H9 (cell line): ENCODE results near the gene KRT36. TPM values are rescaled to one million over a fixed set of nuclear protein-coding genes. Genes with fewer than 3 reads are reported as not detected.

Source experiments
- DNase-seq: peaks from one replicate; pipeline ENCODE4 v3.0.0-alpha.2; 2017
- H2AFZ ChIP-seq: one replicate; pipeline ENCODE4 v1.6.1; 2013; ENCODE audit warnings: mild to moderate bottlenecking, low read length, control low read depth, moderate library complexity
- H2AK5ac ChIP-seq: 2 replicates; pipeline ENCODE4 v1.6.1; 2013; ENCODE audit warnings: low read length, control low read depth, mixed read lengths; ENCODE audit not compliant: insufficient read length
- H2BK120ac ChIP-seq: one replicate; pipeline ENCODE4 v1.6.1; 2013; ENCODE audit warnings: low read depth, mild to moderate bottlenecking, low read length, control low read depth, inconsistent platforms; ENCODE audit not compliant: poor library complexity, severe bottlenecking
- H2BK12ac ChIP-seq: 2 replicates; pipeline ENCODE4 v1.6.1; 2013; ENCODE audit warnings: low read length, control low read depth, mixed read lengths, low read depth; ENCODE audit not compliant: insufficient read length
- H2BK15ac ChIP-seq: 2 replicates; pipeline ENCODE4 v1.6.1; 2013; ENCODE audit warnings: low read depth, low read length, control low read depth
- H2BK20ac ChIP-seq: one replicate; pipeline ENCODE4 v1.6.1; 2013; ENCODE audit warnings: low read depth, mild to moderate bottlenecking, low read length, control low read depth, inconsistent platforms; ENCODE audit not compliant: poor library complexity, severe bottlenecking
- H2BK5ac ChIP-seq: 2 replicates; pipeline ENCODE4 v1.6.1; 2013; ENCODE audit warnings: low read length, control low read depth, mixed read lengths; ENCODE audit not compliant: insufficient read length
- H3K14ac ChIP-seq: 2 replicates; pipeline ENCODE4 v1.6.1; 2013; ENCODE audit warnings: low read length, control low read depth; ENCODE audit not compliant: insufficient read depth
- H3K18ac ChIP-seq: 2 replicates; pipeline ENCODE4 v1.6.1; 2013; ENCODE audit warnings: low read depth, mild to moderate bottlenecking, mixed read lengths, low read length, control low read depth; ENCODE audit not compliant: insufficient read length
- H3K23ac ChIP-seq: 2 replicates; pipeline ENCODE4 v1.6.1; 2013; ENCODE audit warnings: low read length, control low read depth, mixed read lengths, low read depth; ENCODE audit not compliant: insufficient read length
- H3K23me2 ChIP-seq: 2 replicates; pipeline ENCODE4 v1.6.1; 2013; ENCODE audit warnings: low read depth, mild to moderate bottlenecking, mixed read lengths, low read length, control low read depth; ENCODE audit not compliant: insufficient read length, poor library complexity, severe bottlenecking
- H3K27ac ChIP-seq: 2 replicates; pipeline ENCODE4 v1.5.1; 2013; ENCODE audit warnings: low read length, control low read depth, mixed read lengths, low read depth; ENCODE audit not compliant: insufficient read length
- H3K27me3 ChIP-seq: 2 replicates; pipeline ENCODE4 v1.6.1; 2013; ENCODE audit warnings: low read length, control low read depth, inconsistent platforms; ENCODE audit not compliant: insufficient read depth
- H3K4ac ChIP-seq: 2 replicates; pipeline ENCODE4 v1.6.1; 2013; ENCODE audit warnings: low read depth, mild to moderate bottlenecking, control low read depth, inconsistent platforms, low read length, moderate library complexity
- H3K4me1 ChIP-seq: 2 replicates; pipeline ENCODE4 v1.6.1; 2013; ENCODE audit warnings: low read length, control low read depth, inconsistent platforms; ENCODE audit not compliant: insufficient read depth
- H3K4me2 ChIP-seq: 2 replicates; pipeline ENCODE4 v1.6.1; 2013; ENCODE audit warnings: low read length, control low read depth, mixed read lengths; ENCODE audit not compliant: insufficient read length, insufficient read depth
- H3K56ac ChIP-seq: 2 replicates; pipeline ENCODE4 v1.6.1; 2013; ENCODE audit warnings: low read depth, mild to moderate bottlenecking, mixed read lengths, low read length, control low read depth; ENCODE audit not compliant: insufficient read length
- H3K79me1 ChIP-seq: 2 replicates; pipeline ENCODE4 v1.6.1; 2013; ENCODE audit warnings: low read depth, mild to moderate bottlenecking, moderate library complexity, low read length, control low read depth, inconsistent platforms; ENCODE audit not compliant: insufficient read depth, poor library complexity, severe bottlenecking
- H3K79me2 ChIP-seq: 2 replicates; pipeline ENCODE4 v1.6.1; 2013; ENCODE audit warnings: low read length, control low read depth, inconsistent platforms; ENCODE audit not compliant: insufficient read depth
- H3K9ac ChIP-seq: 2 replicates; pipeline ENCODE4 v1.6.1; 2013; ENCODE audit warnings: low read length, control low read depth, mixed read lengths; ENCODE audit not compliant: insufficient read length; ENCODE audit errors: extremely low read depth
- H3K9me3 ChIP-seq: one replicate; pipeline ENCODE4 v1.6.1; 2013; ENCODE audit warnings: low read depth, low read length, inconsistent platforms; ENCODE audit not compliant: control insufficient read depth
- H3T11ph ChIP-seq: one replicate; pipeline ENCODE4 v1.6.1; 2013; ENCODE audit warnings: mild to moderate bottlenecking, low read length, control low read depth, inconsistent platforms
- H4K20me1 ChIP-seq: one replicate; pipeline ENCODE4 v1.6.1; 2013; ENCODE audit not compliant: control insufficient read depth, insufficient read length, insufficient read depth
- H4K5ac ChIP-seq: 2 replicates; pipeline ENCODE4 v1.6.1; 2013; ENCODE audit warnings: low read depth, mild to moderate bottlenecking, mixed read lengths, low read length, control low read depth; ENCODE audit not compliant: insufficient read length
- H4K8ac ChIP-seq: replicated peaks from 2 replicates; pipeline ENCODE4 v1.6.1; 2013; ENCODE audit warnings: low read length, control low read depth, mixed read lengths, low read depth; ENCODE audit not compliant: insufficient read length
- H4K91ac ChIP-seq: 2 replicates; pipeline ENCODE4 v1.6.1; 2013; ENCODE audit warnings: low read depth, mild to moderate bottlenecking, moderate library complexity, mixed read lengths, low read length, control low read depth; ENCODE audit not compliant: insufficient read length
- H3K27ac Mint-ChIP-seq, 3 experiments: 2 replicates in 2 of 3; 3 replicates in 1 of 3; pipeline ENCODE4 v1.8.0; 2020 to 2021; ENCODE audit warnings: mixed read lengths in 3 of 3, mild to moderate bottlenecking in 1 of 3, moderate library complexity in 1 of 3
- H3K27me3 Mint-ChIP-seq: 2 replicates; pipeline ENCODE4 v1.8.0; 2021; ENCODE audit warnings: low read depth, mild to moderate bottlenecking, moderate library complexity, mixed read lengths
- H3K36me3 Mint-ChIP-seq, 3 experiments: 2 replicates in 2 of 3; 3 replicates in 1 of 3; pipeline ENCODE4 v1.8.0; 2020 to 2021; ENCODE audit warnings: low read depth in 3 of 3, mixed read lengths in 3 of 3; ENCODE audit not compliant: insufficient read depth in 1 of 3
- H3K4me1 Mint-ChIP-seq, 2 experiments: 2 replicates each; pipeline ENCODE4 v1.8.0; 2020; ENCODE audit warnings: mixed read lengths in 2 of 2
- H3K4me3 Mint-ChIP-seq, 2 experiments: 2 replicates in 1 of 2; 3 replicates in 1 of 2; pipeline ENCODE4 v1.8.0; 2020 to 2021; ENCODE audit warnings: mild to moderate bottlenecking in 2 of 2, mixed read lengths in 2 of 2, moderate library complexity in 1 of 2
- H3K9me3 Mint-ChIP-seq, 2 experiments: 2 replicates in 1 of 2; 3 replicates in 1 of 2; pipeline ENCODE4 v1.8.0; 2020; ENCODE audit warnings: mild to moderate bottlenecking in 2 of 2, mixed read lengths in 2 of 2, moderate library complexity in 1 of 2
- WGBS: extraction: QIAGEN DNeasy Blood & Tissue Kit; methylation state at CpG from one replicate; pipeline ENCODE4 v1.1.7; 2013; ENCODE audit warnings: missing lambda C conversion rate, low lambda C conversion rate, mixed read lengths; ENCODE audit not compliant: insufficient read length; ENCODE audit errors: extremely low coverage; 5-methylcytosine and 5-hydroxymethylcytosine counted together
- total RNA-seq: library from RNA; stranded (reverse); gene quantifications from 2 replicates; pipeline ENCODE4 v1.2.1, GENCODE V29; 2021
- TF ChIP-seq, protein P1 (sequence below): fragments of 200-600 bp; sonication (generic); conservative IDR thresholded peaks from 3 replicates; pipeline ENCODE4 v1.8.0; 2021; ENCODE audit warnings: antibody characterized with exemption, mild to moderate bottlenecking

KRT36 gene
- total RNA-seq, 1 experiment from 2014 or later = not detected

DNA sequence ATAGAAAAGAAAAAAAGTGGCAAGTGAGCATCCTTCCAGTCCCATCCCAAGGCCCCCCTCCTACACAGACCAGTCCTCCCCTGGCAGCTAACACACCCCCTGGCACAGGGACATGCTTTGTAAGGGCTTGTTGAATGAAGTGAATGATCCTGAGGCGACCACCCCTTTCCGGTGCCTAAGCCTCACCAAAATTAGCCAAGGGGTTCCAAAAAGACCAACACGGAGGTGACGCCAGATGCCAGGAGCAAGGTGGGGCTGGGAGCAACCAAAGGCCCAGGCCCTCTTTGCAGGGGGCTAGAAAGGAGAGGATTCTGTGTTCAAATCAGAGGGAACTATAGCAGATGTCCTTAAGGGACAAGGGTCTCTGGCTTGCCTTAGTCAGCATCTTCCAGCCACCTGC lies 14.3 kb downstream of the KRT36 start:
- H2BK20ac ChIP-seq = no peak overlapping the region
- H4K5ac ChIP-seq = no peak overlapping the region
- no peak overlapping the region for H3K27ac Mint-ChIP-seq
- no peak overlapping the region for H3K9ac ChIP-seq
- no peak overlapping the region for H3K27ac ChIP-seq
- no peak overlapping the region for H3K4ac ChIP-seq
- no peaks in the 10 kb centered on the region for H3K27me3 ChIP-seq
- peaks cover 4% of the 10 kb centered on the region for H3K27me3 Mint-ChIP-seq
- H3K23ac ChIP-seq = no peak overlapping the region
- DNase-seq = no peak
- H2BK15ac ChIP-seq = no peak overlapping the region
- H2BK12ac ChIP-seq = no peak overlapping the region
- no peak overlapping the region for H4K8ac ChIP-seq
- TF ChIP-seq, protein P1, sequence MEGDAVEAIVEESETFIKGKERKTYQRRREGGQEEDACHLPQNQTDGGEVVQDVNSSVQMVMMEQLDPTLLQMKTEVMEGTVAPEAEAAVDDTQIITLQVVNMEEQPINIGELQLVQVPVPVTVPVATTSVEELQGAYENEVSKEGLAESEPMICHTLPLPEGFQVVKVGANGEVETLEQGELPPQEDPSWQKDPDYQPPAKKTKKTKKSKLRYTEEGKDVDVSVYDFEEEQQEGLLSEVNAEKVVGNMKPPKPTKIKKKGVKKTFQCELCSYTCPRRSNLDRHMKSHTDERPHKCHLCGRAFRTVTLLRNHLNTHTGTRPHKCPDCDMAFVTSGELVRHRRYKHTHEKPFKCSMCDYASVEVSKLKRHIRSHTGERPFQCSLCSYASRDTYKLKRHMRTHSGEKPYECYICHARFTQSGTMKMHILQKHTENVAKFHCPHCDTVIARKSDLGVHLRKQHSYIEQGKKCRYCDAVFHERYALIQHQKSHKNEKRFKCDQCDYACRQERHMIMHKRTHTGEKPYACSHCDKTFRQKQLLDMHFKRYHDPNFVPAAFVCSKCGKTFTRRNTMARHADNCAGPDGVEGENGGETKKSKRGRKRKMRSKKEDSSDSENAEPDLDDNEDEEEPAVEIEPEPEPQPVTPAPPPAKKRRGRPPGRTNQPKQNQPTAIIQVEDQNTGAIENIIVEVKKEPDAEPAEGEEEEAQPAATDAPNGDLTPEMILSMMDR = no peak
- H2BK120ac ChIP-seq = no peak overlapping the region
- no peak overlapping the region for H3K18ac ChIP-seq
- WGBS = no CpG with 5 or more reads among the region's 4 CpGs
- H2AK5ac ChIP-seq = no peak overlapping the region
- H2AFZ ChIP-seq = no peak overlapping the region
- no peak overlapping the region for H2BK5ac ChIP-seq
- no peak overlapping the region for H3K4me2 ChIP-seq
- H3K36me3 Mint-ChIP-seq = no peaks in the 10 kb centered on the region; a peak in 1 of 7 replicates
- no peak overlapping the region for H4K91ac ChIP-seq
- H3K4me1 Mint-ChIP-seq = no peaks in the 10 kb centered on the region
- no peaks in the 10 kb centered on the region for H3K9me3 ChIP-seq
- no peaks in the 10 kb centered on the region for H4K20me1 ChIP-seq
- H3K56ac ChIP-seq = no peak overlapping the region
- H3K14ac ChIP-seq = no peak overlapping the region
- H3T11ph ChIP-seq = no peak overlapping the region
- H3K79me2 ChIP-seq = no peaks in the 10 kb centered on the region
- H3K9me3 Mint-ChIP-seq = peaks cover 6 to 11% of the 10 kb centered on the region in 2 experiments; a peak in 3 of 5 replicates
- no peak overlapping the region for H3K4me3 Mint-ChIP-seq
- no peaks in the 10 kb centered on the region for H3K23me2 ChIP-seq
- no peaks in the 10 kb centered on the region for H3K4me1 ChIP-seq
- no peaks in the 10 kb centered on the region for H3K79me1 ChIP-seq
